ENCODE data around the gene NAIF1. TPM values are rescaled to one million over a fixed set of nuclear protein-coding genes. Genes with fewer than 3 reads are reported as not detected.

NAIF1 gene
- total RNA-seq, 1 experiment from 2014 or later, result 11.0 TPM

DNA sequence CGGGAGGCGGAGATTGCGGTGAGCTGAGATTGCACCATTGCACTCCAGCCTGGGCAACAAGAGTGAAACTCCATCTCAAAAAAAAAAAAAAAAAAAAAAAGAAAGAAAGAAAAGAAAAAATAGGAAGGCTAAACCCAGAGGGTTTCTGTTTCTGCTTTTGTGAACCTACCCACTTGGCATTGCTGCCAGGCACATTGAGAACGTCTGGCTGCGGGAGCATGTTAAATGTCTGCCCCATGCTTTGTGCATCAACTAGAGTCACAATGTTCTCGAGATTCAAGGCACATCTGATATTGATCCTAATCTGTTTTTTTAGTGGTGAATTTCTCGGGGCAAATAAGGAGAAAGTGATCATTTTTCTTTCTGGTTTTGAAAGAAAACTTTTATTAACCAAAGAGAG, 3.8 kb upstream of the NAIF1 start:
- no peak for TF ChIP-seq POLR2AphosphoS5 (IDR thresholded peaks at IDR 0.05; ENCODE audit: low read depth, low read length)
- no peak for TF ChIP-seq ELF1 (IDR thresholded peaks at IDR 0.05; ENCODE audit: borderline replicate concordance, low read depth)
- TF ChIP-seq, protein P1, sequence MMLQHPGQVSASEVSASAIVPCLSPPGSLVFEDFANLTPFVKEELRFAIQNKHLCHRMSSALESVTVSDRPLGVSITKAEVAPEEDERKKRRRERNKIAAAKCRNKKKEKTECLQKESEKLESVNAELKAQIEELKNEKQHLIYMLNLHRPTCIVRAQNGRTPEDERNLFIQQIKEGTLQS (IDR thresholded peaks at IDR 0.05), result no peak
- TF ChIP-seq EZH2phosphoT487 (IDR thresholded peaks at IDR 0.05; ENCODE audit: borderline replicate concordance), result no peak
- BruUV-seq (replicated peaks), result no TSS peak
- Histone ChIP-seq H3K4me2 (ENCODE audit: low read length) (no peak overlapping the region), H3K27ac (ENCODE audit: low read depth, low read length) (no peak overlapping the region), H3K27me3 (ENCODE audit: insufficient read depth, low read length) (no peaks in the 10 kb centered on the region), H3K9me2 (ENCODE audit: insufficient read depth) (no peaks in the 10 kb centered on the region), H3K4me3 (replicated peaks in 1 of 2; ENCODE audit: low read depth in 1 of 2, low read length in 2 of 2) (no peak overlapping the region), H4K20me1 (ENCODE audit: insufficient read depth) (no peaks in the 10 kb centered on the region), H3K79me2 (ENCODE audit: insufficient read depth, low read length) (peaks cover 83% of the 10 kb centered on the region), H3K9ac (ENCODE audit: low read length) (no peak overlapping the region), H3K9me3 (ENCODE audit: control insufficient read depth in 1 of 2, insufficient read depth in 1 of 2, low read depth in 1 of 2, low read length in 2 of 2) (no peaks in the 10 kb centered on the region), H3K4me1 (ENCODE audit: control insufficient read depth in 1 of 2, insufficient read depth in 2 of 2, low read length in 2 of 2) (peaks cover 42 to 46% of the 10 kb centered on the region in 2 experiments), H2AFZ (ENCODE audit: low read depth, low read length, poor library complexity, severe bottlenecking) (no peak overlapping the region), H3K36me3 (ENCODE audit: control insufficient read depth in 1 of 2, insufficient read depth in 2 of 2, low read length in 2 of 2) (no peaks in the 10 kb centered on the region)
- POLR2A ChIA-PET, result interaction anchor here (0.7 kb wide), 1 partner anchor 14 kb away, joined by 3 read pairs; no protein-coding TSS in a partner anchor
- DNase-seq (ENCODE audit: low read depth, low spot score) (no peak), ATAC-seq (no peak)
- RAD21 ChIA-PET (ENCODE audit: low non-redundant PET in 1 of 2, low total read pairs in 2 of 2, uncharacterized antibody in 2 of 2, unreplicated experiment in 2 of 2), result no interaction called here
- CTCF ChIA-PET, result no interaction called here
- intact Hi-C loops (cut with micrococcal nuclease), result no loop called here

DNA sequence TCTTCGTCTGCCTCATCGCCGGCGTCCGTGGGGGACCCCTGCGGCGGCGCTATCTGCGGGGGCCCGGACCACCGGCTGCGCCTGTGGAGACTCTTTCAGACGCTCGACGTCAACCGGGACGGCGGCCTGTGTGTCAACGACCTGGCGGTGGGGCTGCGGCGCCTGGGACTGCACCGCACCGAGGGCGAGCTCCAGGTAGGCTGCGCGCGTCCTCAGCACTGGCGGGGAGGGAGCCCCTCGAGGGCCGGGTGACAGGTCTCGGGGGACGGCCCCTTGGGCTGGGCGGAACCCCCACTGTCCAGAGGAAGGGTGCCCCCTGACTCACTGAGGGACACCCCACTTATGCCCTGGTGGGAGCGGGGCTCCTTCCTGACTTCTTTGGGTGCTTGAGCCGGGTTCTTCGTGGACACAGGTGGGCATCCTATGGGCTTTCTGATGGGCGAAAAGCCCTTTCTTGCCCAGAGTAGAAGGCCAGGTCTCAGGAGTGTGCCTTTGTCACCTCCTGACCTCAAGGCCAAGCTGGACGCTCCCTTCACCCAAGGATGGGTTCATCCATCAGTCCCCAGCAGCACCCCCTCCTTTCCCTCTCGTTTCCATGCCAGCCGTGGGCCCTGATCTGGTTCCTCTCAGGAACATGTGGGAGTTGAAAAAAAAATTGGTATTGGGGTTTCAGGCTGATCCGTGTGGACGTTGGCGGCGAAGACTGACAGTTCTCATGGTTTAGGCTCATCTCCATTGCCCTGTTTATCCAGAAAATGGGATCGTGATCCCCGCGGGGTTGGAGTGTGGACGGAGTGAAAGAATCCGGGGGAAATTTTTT, 1.5 kb upstream of the NAIF1 start:
- no peaks in the 10 kb centered on the region for H3K9me3 ChIP-seq (ENCODE audit: control insufficient read depth in 1 of 2, insufficient read depth in 1 of 2, low read depth in 1 of 2, low read length in 2 of 2)
- H3K27ac ChIP-seq (ENCODE audit: low read depth, low read length), result peak overlapping the region; percentile 70
- no peaks in the 10 kb centered on the region for H3K36me3 ChIP-seq (ENCODE audit: control insufficient read depth in 1 of 2, insufficient read depth in 2 of 2, low read length in 2 of 2)
- peak overlapping the region; percentile 90 for H3K4me2 ChIP-seq (ENCODE audit: low read length)
- H3K79me2 ChIP-seq (ENCODE audit: insufficient read depth, low read length), result peaks cover 63% of the 10 kb centered on the region
- TF ChIP-seq EGR1 (IDR thresholded peaks at IDR 0.05; ENCODE audit: low read depth) (no peak), JUND (IDR thresholded peaks at IDR 0.05) (no peak), SRF (IDR thresholded peaks at IDR 0.05; ENCODE audit: low read depth) (no peak), ELF1 (IDR thresholded peaks at IDR 0.05; ENCODE audit: borderline replicate concordance, low read depth) (no peak), POLR2AphosphoS5 (IDR thresholded peaks at IDR 0.05; ENCODE audit: low read depth, low read length) (no peak), RAD21 (IDR thresholded peaks at IDR 0.05; ENCODE audit: low read depth) (no peak)
- TF ChIP-seq, protein P1 (IDR thresholded peaks at IDR 0.05), result no peak
- H3K4me1 ChIP-seq (ENCODE audit: control insufficient read depth in 1 of 2, insufficient read depth in 2 of 2, low read length in 2 of 2), result peaks cover 41 to 48% of the 10 kb centered on the region in 2 experiments
- H3K4me3 ChIP-seq (replicated peaks in 1 of 2; ENCODE audit: low read depth in 1 of 2, low read length in 2 of 2), result peak overlapping the region; percentile 81 to 85
- DNase-seq (ENCODE audit: low read depth, low spot score) (no peak), ATAC-seq (peak; percentile 8; the same call in 1 of the 2 replicates)
- RAD21 ChIA-PET (ENCODE audit: low non-redundant PET in 1 of 2, low total read pairs in 2 of 2, uncharacterized antibody in 2 of 2, unreplicated experiment in 2 of 2), result no interaction called here
- intact Hi-C loops (cut with micrococcal nuclease), result no loop called here
- H3K9ac ChIP-seq (ENCODE audit: low read length), result peak overlapping the region; percentile 83
- CTCF ChIA-PET, result interaction anchor here (1.4 to 2.4 kb wide), 3 partner anchors 17 to 126 kb away, joined by 6 to 9 read pairs (median 7); no protein-coding TSS in a partner anchor
- no peak overlapping the region for H2AFZ ChIP-seq (ENCODE audit: low read depth, low read length, poor library complexity, severe bottlenecking)
- H4K20me1 ChIP-seq (ENCODE audit: insufficient read depth), result no peaks in the 10 kb centered on the region
- no peaks in the 10 kb centered on the region for H3K27me3 ChIP-seq (ENCODE audit: insufficient read depth, low read length)
- H3K9me2 ChIP-seq (ENCODE audit: insufficient read depth), result no peaks in the 10 kb centered on the region
- no TSS peak for BruUV-seq (replicated peaks)
- POLR2A ChIA-PET, result interaction anchor here (0.8 to 2.5 kb wide), 7 partner anchors 10 to 149 kb away, joined by 3 to 23 read pairs (median 4); no protein-coding TSS in a partner anchor

Data from HCT116 (cell line).